Renal cortex interstitium (tissue), 11 donors: Measurements from ENCODE around the gene SNCB. TPM values are rescaled to one million over a fixed set of nuclear protein-coding genes. Genes with fewer than 3 reads are reported as not detected.

Experiments used
- DNase-seq, 11 donors: peaks; one replicate each; pipeline ENCODE4 v3.0.0-alpha.2; 2013; ENCODE audit warnings: low read depth in 9 of 11, low spot score in 4 of 11; ENCODE audit errors: extremely low read depth in 1 of 11
- polyA plus RNA-seq, 3 donors: library from polyadenylated mRNA; unstranded; fragments of 120-200 nt; gene quantifications; one replicate each; pipeline ENCODE4 v1.2.1, GENCODE V29; 2013; ENCODE audit not compliant: insufficient read length in 3 of 3

SNCB gene
- polyA plus RNA-seq, 3 donors: 0.42 TPM; not detected in 2

- DNase-seq: no peak
Measured at GRCh38 chr5:176662371-176663333, 32.3 kb upstream of the SNCB start.

- no peak for DNase-seq
Measured at GRCh38 chr5:176661676-176662075, 31.3 kb upstream of the SNCB start.

GRCh38 chr5:176660860-176661641, 30.7 kb upstream of the SNCB start:
- peak; percentile 47 to 73 (median 63) for DNase-seq

GRCh38 chr5:176660530-176660859, 30.2 kb upstream of the SNCB start:
- no peak for DNase-seq

GRCh38 chr5:176659860-176660461, 29.6 kb upstream of the SNCB start:
- DNase-seq: no peak

- no peak for DNase-seq
Measured at GRCh38 chr5:176659512-176659839, 29.1 kb upstream of the SNCB start.

GRCh38 chr5:176658817-176659511, 28.6 kb upstream of the SNCB start:
- DNase-seq: no peak

GRCh38 chr5:176658007-176658599, 27.8 kb upstream of the SNCB start:
- peak in 9 of 11 donors; percentile 29 to 53 (median 45) for DNase-seq

GRCh38 chr5:176656467-176656990, 26.2 kb upstream of the SNCB start:
- DNase-seq: no peak

- DNase-seq: no peak
Measured at GRCh38 chr5:176654856-176655255, 24.5 kb upstream of the SNCB start.

GRCh38 chr5:176653401-176654385, 23.4 kb upstream of the SNCB start:
- no peak for DNase-seq

- no peak for DNase-seq
Measured at GRCh38 chr5:176652136-176652535, 21.8 kb upstream of the SNCB start.

- DNase-seq: no peak
Measured at GRCh38 chr5:176651472-176651980, 21.2 kb upstream of the SNCB start.

- DNase-seq: no peak
Measured at GRCh38 chr5:176650354-176650884, 20.1 kb upstream of the SNCB start.

GRCh38 chr5:176648474-176649194, 18.3 kb upstream of the SNCB start:
- DNase-seq: no peak

GRCh38 chr5:176647843-176648473, 17.6 kb upstream of the SNCB start:
- DNase-seq: peak in 5 of 11 donors; percentile 19 to 46 (median 31)
